HG02981 (cell line): ENCODE data around the gene NPB.

ENCODE experiments used
- ATAC-seq: cut with Tn5 transposase; IDR thresholded peaks from one replicate; pipeline ENCODE4 v1.9.1; 2021; ENCODE audit warnings: mild to moderate bottlenecking, moderate library complexity; ENCODE audit not compliant: unreplicated experiment

The NPB gene

GRCh38 chr17:81924557-81925532 is 22.8 kb downstream of the NPB start:
- no peak for ATAC-seq

GRCh38 chr17:81925860-81926450 is 23.9 kb downstream of the NPB start:
- no peak for ATAC-seq

- ATAC-seq: peak; percentile 5
These were observed 24.6 kb downstream of the NPB start for GRCh38 chr17:81926451-81927151.

- no peak for ATAC-seq
These were observed 25.2 kb downstream of the NPB start for GRCh38 chr17:81927152-81927652.

GRCh38 chr17:81927653-81928543 is 25.9 kb downstream of the NPB start, which contains the start of gene MAFG:
Gene MAFG (minus strand): TSS chr17:81927735. CDS start chr17:81923185, 4,550 bp downstream.
- peak; percentile 41 for ATAC-seq

GRCh38 chr17:81928544-81929252 is 26.7 kb downstream of the NPB start:
- ATAC-seq: no peak

- no peak for ATAC-seq
These were observed 27.5 kb downstream of the NPB start for GRCh38 chr17:81929253-81930141.

GRCh38 chr17:81930142-81931125 is 28.4 kb downstream of the NPB start:
- no peak for ATAC-seq

GRCh38 chr17:81931189-81931556 is 29.1 kb downstream of the NPB start:
- ATAC-seq: no peak

GRCh38 chr17:81931557-81932332 is 29.7 kb downstream of the NPB start:
- ATAC-seq: no peak

GRCh38 chr17:81932333-81932983 is 30.4 kb downstream of the NPB start:
- no peak for ATAC-seq

- no peak for ATAC-seq
These were observed 31.2 kb downstream of the NPB start for GRCh38 chr17:81933178-81933699.

GRCh38 chr17:81934098-81934757 is 32.2 kb downstream of the NPB start:
- ATAC-seq: no peak

- ATAC-seq: no peak
These were observed 33.0 kb downstream of the NPB start for GRCh38 chr17:81934850-81935708.

- ATAC-seq: no peak
These were observed 33.7 kb downstream of the NPB start for GRCh38 chr17:81935709-81936084.
